Fibroblast of the aortic adventitia (primary cell): Measurements from ENCODE around the gene CLSTN2. TPM values are rescaled to one million over a fixed set of nuclear protein-coding genes. Genes with fewer than 3 reads are reported as not detected.

ENCODE experiments used
- DNase-seq: peaks from one replicate; pipeline ENCODE4 v3.0.0-alpha.2; 2010; ENCODE audit warnings: low read depth
- H3K4me3 ChIP-seq: 2 replicates; pipeline ENCODE4 v1.5.1; 2011; ENCODE audit warnings: low read depth, mild to moderate bottlenecking, control low read depth, low read length, moderate library complexity
- CTCF ChIP-seq: IDR thresholded peaks from 2 replicates; pipeline ENCODE4 v1.5.1; 2011; ENCODE audit warnings: mild to moderate bottlenecking, low read length, control low read depth, inconsistent platforms; ENCODE audit not compliant: insufficient read depth
- total RNA-seq: library from RNA; depleted of rRNA; stranded (reverse); fragments of >200 nt; gene quantifications from 2 replicates; pipeline ENCODE4 v1.2.3, GENCODE V29; 2012; ENCODE audit warnings: low replicate concordance

CLSTN2 gene
- total RNA-seq, 1 donor, result 3.2 TPM

GRCh38 chr3:140128631-140129030, 193.6 kb downstream of the CLSTN2 start:
- DNase-seq, result peak; percentile 4

GRCh38 chr3:140129768-140130284, 194.8 kb downstream of the CLSTN2 start:
- H3K4me3 ChIP-seq, result no peak overlapping the region
- TF ChIP-seq CTCF, result no peak
- DNase-seq, result no peak

More at GRCh38 chr3:140128631-140129030, 193.6 kb downstream of the CLSTN2 start:
- H3K4me3 ChIP-seq, result no peak overlapping the region
- peak; percentile 47 for TF ChIP-seq CTCF

- no peak for DNase-seq
- no peak for TF ChIP-seq CTCF
Measured at GRCh38 chr3:140131895-140132294, 196.9 kb downstream of the CLSTN2 start.

GRCh38 chr3:140134231-140134965, 199.4 kb downstream of the CLSTN2 start:
- H3K4me3 ChIP-seq, result no peak overlapping the region
- no peak for DNase-seq
- TF ChIP-seq CTCF, result no peak

More at GRCh38 chr3:140131895-140132294, 196.9 kb downstream of the CLSTN2 start:
- no peak overlapping the region for H3K4me3 ChIP-seq

- no peak for TF ChIP-seq CTCF
- DNase-seq, result no peak
- no peak overlapping the region for H3K4me3 ChIP-seq
Measured at GRCh38 chr3:140135461-140135860, 200.5 kb downstream of the CLSTN2 start.

- no peak overlapping the region for H3K4me3 ChIP-seq
- no peak for DNase-seq
- no peak for TF ChIP-seq CTCF
Measured at GRCh38 chr3:140143367-140144069, 208.5 kb downstream of the CLSTN2 start.
